Psoas muscle (tissue), 8 donors: Measurements from ENCODE around the gene UBR3. TPM values are rescaled to one million over a fixed set of nuclear protein-coding genes. Genes with fewer than 3 reads are reported as not detected.

ENCODE experiments used
- ATAC-seq, 4 donors: fragments of 200-7000 bp; cut with Tn5 transposase; one replicate each; pipeline ENCODE4 v1.9.1; 2020; ENCODE audit warnings: moderate library complexity in 3 of 4, mild to moderate bottlenecking in 2 of 4
- DNase-seq, 2 donors: peaks; one replicate each; pipeline ENCODE4 v3.0.0-alpha.2; 2020
- H3K27ac ChIP-seq: fragments of 200-600 bp; one replicate; pipeline ENCODE4 v1.8.0; 2022
- H3K27me3 ChIP-seq, 3 donors: fragments of 200-600 bp in 1 of 3; one replicate each; pipeline versions ENCODE4 v1.6.1 to v1.8.0; 2013 to 2022; ENCODE audit warnings: low read length in 2 of 3, mild to moderate bottlenecking in 2 of 3, moderate library complexity in 1 of 3; ENCODE audit not compliant: insufficient read depth in 3 of 3
- H3K36me3 ChIP-seq, 2 donors: fragments of 200-600 bp in 1 of 2; one replicate each; pipeline versions ENCODE4 v1.6.1 to v1.8.0; 2013 to 2022; ENCODE audit warnings: low read depth in 1 of 2, mild to moderate bottlenecking in 1 of 2, moderate library complexity in 1 of 2; ENCODE audit not compliant: insufficient read depth in 1 of 2
- H3K4me1 ChIP-seq: fragments of 200-600 bp; one replicate; pipeline ENCODE4 v1.8.0; 2022
- H3K4me3 ChIP-seq: fragments of 200-600 bp; one replicate; pipeline ENCODE4 v1.8.0; 2022; ENCODE audit warnings: mild to moderate bottlenecking
- H3K9me3 ChIP-seq: fragments of 200-600 bp; one replicate; pipeline ENCODE4 v1.8.0; 2022
- WGBS, 3 donors: extraction: QIAGEN DNeasy Blood & Tissue Kit; methylation state at CpG; one replicate each; pipeline versions ENCODE4 v1.1.6 to v1.1.7; 2013; 5-methylcytosine and 5-hydroxymethylcytosine counted together
- intact Hi-C, 2 donors: fragments of 100-400 bp; cut with DNase I; formaldehyde crosslinking; loops; one replicate each; pipeline versions ENCODE4 v1.11.0 to v1.14.2; 2022
- polyA plus RNA-seq, 3 donors: library from polyadenylated mRNA; stranded (reverse); fragments of 200-250 nt; gene quantifications; one replicate each; pipeline ENCODE4 v1.2.3, GENCODE V29; 2013
- total RNA-seq, 4 donors: library from RNA; stranded (reverse); fragmentation: NEBNext Ultra II Directional in 2 of 4; extraction: Animal tissue kit (Norgen Biotek cat#: 25700) in 2 of 4; gene quantifications; one replicate each; pipeline versions ENCODE4 v1.2.1 to v1.2.4, GENCODE V29; 2021 to 2023
- TF ChIP-seq, protein P1 (sequence below): fragments of 200-600 bp; IDR thresholded peaks from one replicate; pipeline ENCODE4 v1.8.0; 2022; ENCODE audit warnings: antibody characterized with exemption
- donor health status: healthy with polysubstance abuse.
- donor health status: DM: no; HTN: no; CAD: no; lungs with moderate emphysema.
- donor health status: Bipolar disorder and iron deficiency.
- donor health status: healthy.
- donor health status: DM: yes; HTN: yes; CAD: no.
- donor health status: DM: no; HTN: no; CAD: no.
- donor health status: DM: no; HTN: no; CAD: no.
- donor health status: DM: yes; HTN: yes; CAD: no.

The UBR3 gene
- total and polyA plus RNA-seq, 7 donors: 28.7 to 202 (median 160) TPM

DNA sequence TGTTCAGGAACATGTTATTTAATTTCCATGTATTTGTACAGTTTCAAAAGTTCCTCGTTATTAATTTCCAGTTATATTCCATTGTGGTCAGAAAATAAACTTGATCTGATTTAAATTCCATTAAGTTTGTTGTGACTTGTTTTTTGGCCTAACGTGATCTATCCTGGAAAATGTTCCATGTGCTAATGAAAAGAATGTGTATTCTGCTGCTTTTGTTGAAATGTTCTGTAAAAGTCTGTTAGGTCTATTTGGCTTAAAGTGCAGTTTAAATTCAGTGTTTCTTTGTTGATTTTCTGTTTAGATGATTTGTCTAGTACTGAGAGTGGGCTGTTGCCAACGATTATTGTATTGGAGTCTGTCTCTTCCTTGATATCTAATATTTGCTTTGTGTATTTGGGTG lies 148.0 kb downstream of the UBR3 start:
- ATAC-seq: no peak
- H3K27me3 ChIP-seq: no peaks in the 10 kb centered on the region
- no peaks in the 10 kb centered on the region for H3K4me1 ChIP-seq
- WGBS, 3 donors: 78 to 90% (median 87%) methylated on average over 3 of the region's 3 CpGs
- TF ChIP-seq, protein P1, sequence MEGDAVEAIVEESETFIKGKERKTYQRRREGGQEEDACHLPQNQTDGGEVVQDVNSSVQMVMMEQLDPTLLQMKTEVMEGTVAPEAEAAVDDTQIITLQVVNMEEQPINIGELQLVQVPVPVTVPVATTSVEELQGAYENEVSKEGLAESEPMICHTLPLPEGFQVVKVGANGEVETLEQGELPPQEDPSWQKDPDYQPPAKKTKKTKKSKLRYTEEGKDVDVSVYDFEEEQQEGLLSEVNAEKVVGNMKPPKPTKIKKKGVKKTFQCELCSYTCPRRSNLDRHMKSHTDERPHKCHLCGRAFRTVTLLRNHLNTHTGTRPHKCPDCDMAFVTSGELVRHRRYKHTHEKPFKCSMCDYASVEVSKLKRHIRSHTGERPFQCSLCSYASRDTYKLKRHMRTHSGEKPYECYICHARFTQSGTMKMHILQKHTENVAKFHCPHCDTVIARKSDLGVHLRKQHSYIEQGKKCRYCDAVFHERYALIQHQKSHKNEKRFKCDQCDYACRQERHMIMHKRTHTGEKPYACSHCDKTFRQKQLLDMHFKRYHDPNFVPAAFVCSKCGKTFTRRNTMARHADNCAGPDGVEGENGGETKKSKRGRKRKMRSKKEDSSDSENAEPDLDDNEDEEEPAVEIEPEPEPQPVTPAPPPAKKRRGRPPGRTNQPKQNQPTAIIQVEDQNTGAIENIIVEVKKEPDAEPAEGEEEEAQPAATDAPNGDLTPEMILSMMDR: no peak
- peaks cover 10% of the 10 kb centered on the region for H3K9me3 ChIP-seq
- H3K27ac ChIP-seq: no peak overlapping the region
- intact Hi-C loops: no loop called here
- H3K36me3 ChIP-seq: peaks cover 0 to 7% of the 10 kb centered on the region in 2 donors
- no peak overlapping the region for H3K4me3 ChIP-seq
- no peak for DNase-seq

DNA sequence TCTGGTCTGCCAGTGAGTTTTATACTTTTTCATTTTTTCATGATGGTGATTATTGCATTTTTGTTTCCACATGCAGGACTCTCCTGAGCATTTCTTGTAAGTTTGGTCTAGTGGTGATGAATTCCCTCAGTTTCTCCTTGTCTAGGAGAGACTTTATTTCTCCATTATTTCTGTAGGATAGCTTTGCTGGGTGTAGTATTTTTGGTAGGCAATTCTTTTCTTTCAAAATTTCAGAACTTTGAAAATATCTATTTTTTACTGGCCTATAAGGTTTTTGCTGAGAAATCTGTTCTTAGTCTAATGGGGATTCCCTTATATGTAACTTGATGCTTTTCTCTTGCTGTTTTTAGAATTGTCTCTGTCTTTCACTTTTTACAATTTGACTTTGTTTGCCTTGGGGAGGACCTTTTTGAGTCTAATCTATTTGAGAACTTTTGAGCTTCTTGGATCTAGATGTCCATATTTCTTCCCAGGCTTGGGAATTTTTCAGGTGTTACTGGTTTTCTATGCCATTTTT lies 149.1 kb downstream of the UBR3 start:
- Histone ChIP-seq H3K4me3 (no peak overlapping the region), H3K27ac (no peak overlapping the region), H3K4me1 (no peaks in the 10 kb centered on the region), H3K9me3 (peaks cover 10% of the 10 kb centered on the region), H3K27me3 (no peaks in the 10 kb centered on the region), H3K36me3 (peaks cover 0 to 7% of the 10 kb centered on the region in 2 donors)
- intact Hi-C loops: no loop called here
- DNase-seq: no peak
- ATAC-seq: no peak
- TF ChIP-seq, protein P1: no peak

DNA sequence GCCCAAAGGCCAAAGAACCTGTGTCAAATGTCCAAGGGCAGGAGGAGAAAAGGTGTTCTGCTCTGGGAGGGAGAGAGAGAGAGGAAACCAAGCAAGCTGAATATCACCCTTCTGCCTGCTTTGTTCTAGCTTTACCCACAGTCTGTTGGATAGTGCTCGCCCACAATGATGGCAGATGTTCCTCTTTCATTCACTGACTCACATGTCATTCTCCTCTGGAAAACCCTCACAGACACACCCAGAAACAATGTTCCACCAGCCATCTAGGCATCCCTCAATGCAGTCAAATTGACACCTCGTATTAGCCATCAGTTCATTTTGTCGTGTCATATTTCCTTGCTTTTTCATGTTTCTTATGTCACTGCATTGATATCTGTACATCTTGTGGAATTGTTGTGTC lies 150.3 kb downstream of the UBR3 start:
- Histone ChIP-seq H3K27me3 (no peaks in the 10 kb centered on the region), H3K27ac (no peak overlapping the region), H3K4me3 (no peak overlapping the region), H3K36me3 (peaks cover 0 to 7% of the 10 kb centered on the region in 2 donors), H3K4me1 (no peaks in the 10 kb centered on the region), H3K9me3 (peaks cover 10% of the 10 kb centered on the region)
- WGBS, 3 donors: 93 to 98% (median 98%) methylated on average over 3 of the region's 3 CpGs
- TF ChIP-seq, protein P1: no peak
- intact Hi-C loops: no loop called here
- DNase-seq (no peak), ATAC-seq (peak in 2 of 4 donors; percentile 18 to 23)

DNA sequence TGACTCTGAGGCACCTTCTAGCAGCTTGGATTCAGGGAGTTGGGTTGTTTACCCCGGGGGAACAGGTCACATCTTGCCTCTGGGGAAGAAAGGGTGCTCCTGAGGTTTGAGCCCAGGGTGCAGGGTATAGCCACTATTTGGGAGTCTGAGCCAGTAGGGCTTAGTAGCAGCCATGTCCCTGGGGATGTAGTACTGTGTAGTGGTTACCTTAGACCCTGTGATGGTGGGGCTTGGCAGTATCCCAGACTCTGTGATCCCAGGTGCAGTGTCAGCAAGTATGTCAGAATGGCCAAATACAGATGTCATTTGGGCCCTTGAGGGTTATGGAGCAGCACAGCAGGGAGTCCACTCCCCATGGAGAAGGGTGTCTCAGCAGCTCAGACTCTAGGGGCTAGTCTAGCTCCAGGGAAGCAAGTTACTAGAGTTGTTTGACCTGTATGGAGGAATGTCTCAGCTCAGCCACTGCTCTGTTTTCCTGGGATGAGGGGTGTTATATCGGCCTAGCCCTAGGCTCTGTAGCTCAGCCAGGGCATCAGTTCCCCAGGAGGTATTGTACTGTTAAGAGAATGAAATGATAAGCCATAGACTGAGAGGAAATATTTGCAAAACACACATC lies 151.3 kb downstream of the UBR3 start:
- Histone ChIP-seq H3K4me3 (no peak overlapping the region), H3K4me1 (no peaks in the 10 kb centered on the region), H3K36me3 (peaks cover 0 to 7% of the 10 kb centered on the region in 2 donors), H3K9me3 (peaks cover 10% of the 10 kb centered on the region), H3K27me3 (no peaks in the 10 kb centered on the region), H3K27ac (no peak overlapping the region)
- DNase-seq (no peak), ATAC-seq (peak in 3 of 4 donors; percentile 25 to 33 (median 33))
- TF ChIP-seq, protein P1: no peak
- WGBS, 3 donors: 93 to 100% (median 95%) methylated on average over 2 of the region's 2 CpGs
- intact Hi-C loops: no loop called here

DNA sequence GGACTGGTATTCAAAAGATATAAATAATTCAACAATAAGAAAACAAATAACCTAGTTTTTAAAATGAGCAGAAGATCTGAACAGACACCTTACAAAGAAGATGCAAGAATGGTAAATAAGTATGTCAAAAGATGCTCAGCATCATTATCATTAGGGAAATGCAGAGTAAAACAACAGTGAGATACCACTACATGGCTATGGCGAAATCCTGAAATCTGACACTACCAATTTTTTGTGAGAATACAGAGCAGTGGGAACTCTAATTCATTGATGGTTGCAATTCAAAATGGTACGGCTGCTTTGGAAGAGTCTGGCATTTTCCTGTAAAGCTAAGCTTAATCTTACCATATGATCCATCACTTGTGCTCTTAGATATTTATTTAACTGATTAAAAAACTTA lies 151.8 kb downstream of the UBR3 start:
- TF ChIP-seq, protein P1: no peak
- H3K9me3 ChIP-seq: peaks cover 10% of the 10 kb centered on the region
- intact Hi-C loops: no loop called here
- no peaks in the 10 kb centered on the region for H3K27me3 ChIP-seq
- H3K36me3 ChIP-seq: peaks cover 0 to 7% of the 10 kb centered on the region in 2 donors
- ATAC-seq: no peak
- no peak overlapping the region for H3K4me3 ChIP-seq
- H3K27ac ChIP-seq: no peak overlapping the region
- no peaks in the 10 kb centered on the region for H3K4me1 ChIP-seq
- whole genome bisulfite sequencing, 3 donors: 95 to 100% (median 97%) methylated on average over 2 of the region's 2 CpGs
- no peak for DNase-seq
